HepG2 (cell line): ENCODE data around the gene GDF11. TPM values are rescaled to one million over a fixed set of nuclear protein-coding genes. Genes with fewer than 3 reads are reported as not detected.

ENCODE experiments used
- CREBL2 ChIP-seq: sonication (generic); formaldehyde crosslinking; IDR thresholded peaks from 2 replicates; pipeline ENCODE4 v1.8.1; 2023; ENCODE audit warnings: missing genetic modification reagents, mild to moderate bottlenecking, borderline replicate concordance
- CSRNP1 ChIP-seq: sonication (generic); formaldehyde crosslinking; IDR thresholded peaks from 2 replicates; pipeline ENCODE4 v1.8.1; 2023; ENCODE audit warnings: mild to moderate bottlenecking, missing genetic modification reagents
- DMAP1 ChIP-seq: IDR thresholded peaks from 2 replicates; pipeline ENCODE4 v1.6.1; 2016
- EHMT2 ChIP-seq: fragments of 200-600 bp; sonication (generic); IDR thresholded peaks from 2 replicates; pipeline ENCODE4 v1.7.0; 2017; ENCODE audit warnings: antibody characterized with exemption, low read depth, low read length, borderline replicate concordance
- FOXM1 ChIP-seq: sonication (generic); formaldehyde crosslinking; IDR thresholded peaks from 2 replicates; pipeline ENCODE4 v1.5.0; 2020; ENCODE audit warnings: missing genetic modification reagents
- GABPB1 ChIP-seq: IDR thresholded peaks from 2 replicates; pipeline ENCODE4 v1.6.1; 2016; ENCODE audit warnings: mild to moderate bottlenecking, missing genetic modification reagents, moderate library complexity, missing compliant biosample characterization
- HNRNPLL ChIP-seq: fragments of 200-400 bp; formaldehyde crosslinking; IDR thresholded peaks from 2 replicates; pipeline ENCODE4 v1.6.1; 2017; ENCODE audit warnings: mild to moderate bottlenecking, low read depth, low read length; ENCODE audit not compliant: poor library complexity, severe bottlenecking
- HOXA9 ChIP-seq: sonication (generic); formaldehyde crosslinking; IDR thresholded peaks from 2 replicates; pipeline ENCODE4 v1.8.1; 2022; ENCODE audit warnings: missing genetic modification reagents, mild to moderate bottlenecking, moderate library complexity, borderline replicate concordance
- JUND ChIP-seq: sonication (generic); formaldehyde crosslinking; IDR thresholded peaks from 2 replicates; pipeline ENCODE4 v1.8.0; 2022; ENCODE audit warnings: mild to moderate bottlenecking, missing genetic modification reagents
- MBNL3 ChIP-seq: fragments of 250-450 bp; sonication (Bioruptor Pico); conservative IDR thresholded peaks from 2 replicates; pipeline ENCODE4 v1.8.0; 2022; ENCODE audit warnings: mild to moderate bottlenecking, inconsistent platforms
- MED1 ChIP-seq: sonication (generic); formaldehyde crosslinking; IDR thresholded peaks from 2 replicates; pipeline ENCODE4 v1.4.0; 2020; ENCODE audit warnings: missing genetic modification reagents
- PATZ1 ChIP-seq: sonication (generic); formaldehyde crosslinking; IDR thresholded peaks from 2 replicates; pipeline ENCODE4 v1.4.0; 2020; ENCODE audit warnings: missing genetic modification reagents
- PBX2 ChIP-seq: IDR thresholded peaks from 2 replicates; pipeline ENCODE4 v1.6.1; 2016; ENCODE audit warnings: control low read depth
- PRMT3 ChIP-seq: sonication (generic); formaldehyde crosslinking; IDR thresholded peaks from 2 replicates; pipeline ENCODE4 v1.8.1; 2022; ENCODE audit warnings: low read depth, mild to moderate bottlenecking, moderate library complexity, missing genetic modification reagents, borderline replicate concordance
- PRPF4 ChIP-seq: fragments of 200-400 bp; formaldehyde crosslinking; IDR thresholded peaks from 2 replicates; pipeline ENCODE4 v1.6.1; 2016; ENCODE audit warnings: low read length, low read depth; ENCODE audit not compliant: poor library complexity, severe bottlenecking
- RBAK ChIP-seq: sonication (generic); formaldehyde crosslinking; IDR thresholded peaks from 2 replicates; pipeline ENCODE4 v1.5.1; 2020; ENCODE audit warnings: mild to moderate bottlenecking, missing genetic modification reagents
- SRY ChIP-seq: sonication (generic); formaldehyde crosslinking; IDR thresholded peaks from 2 replicates; pipeline ENCODE4 v1.8.0; 2022; ENCODE audit warnings: mild to moderate bottlenecking, missing genetic modification reagents
- SSRP1 ChIP-seq: IDR thresholded peaks from 2 replicates; pipeline ENCODE4 v1.6.1; 2016; ENCODE audit warnings: control low read depth
- TRAFD1 ChIP-seq: sonication (generic); formaldehyde crosslinking; IDR thresholded peaks from 2 replicates; pipeline ENCODE4 v1.5.1; 2020; ENCODE audit warnings: missing genetic modification reagents, mild to moderate bottlenecking, borderline replicate concordance
- TRIM22 ChIP-seq: fragments of 450-650 bp; IDR thresholded peaks from 2 replicates; pipeline ENCODE4 v1.6.1; 2017
- ZNF232 ChIP-seq: sonication (generic); formaldehyde crosslinking; IDR thresholded peaks from 2 replicates; pipeline ENCODE4 v1.4.0; 2020; ENCODE audit warnings: missing genetic modification reagents, borderline replicate concordance
- ZSCAN29 ChIP-seq: sonication (generic); formaldehyde crosslinking; conservative IDR thresholded peaks from 2 replicates; pipeline ENCODE4 v1.4.0; 2020; ENCODE audit warnings: mild to moderate bottlenecking, missing genetic modification reagents
- polyA plus RNA-seq, 8 experiments: library from polyadenylated mRNA; depleted of rRNA in 3 of 8; stranded (reverse) in 7 of 8; unstranded in 1 of 8; fragments of >200 nt; fragmentation: Illumina TruSeq in 4 of 8; extraction: Trizol in 4 of 8; gene quantifications; 2 replicates each; pipeline versions ENCODE4 v1.2.1 to v1.2.3, GENCODE V29; 2011 to 2016; ENCODE audit warnings: low read depth in 4 of 8, missing spikeins in 1 of 8, mixed read lengths in 1 of 8; ENCODE audit not compliant: insufficient read depth in 1 of 8
- total RNA-seq, 5 experiments: library from RNA; depleted of rRNA; stranded (reverse); fragments of >200 nt; fragmentation: Illumina TruSeq; extraction: Trizol; gene quantifications; 2 replicates each; pipeline ENCODE4 v1.2.3, GENCODE V29; 2016; ENCODE audit warnings: low read depth in 1 of 5

GDF11 gene
- total and polyA plus RNA-seq, 2 of the 13 experiments (the other 11 are each of a cell fraction or from before 2014, with no cell fraction given) = 0.63 to 1.5 TPM

- TF ChIP-seq PATZ1 (peak; percentile 67), HNRNPLL (peak; percentile 26), TRIM22 (no peak), SRY (CRISPR knock-in tag) (no peak), RBAK (no peak), SSRP1 (no peak), DMAP1 (CRISPR knock-in tag) (no peak), PBX2 (CRISPR knock-in tag) (no peak), JUND (CRISPR knock-in tag) (no peak), FOXM1 (CRISPR knock-in tag) (no peak), MBNL3 (CRISPR knock-in tag) (no peak), PRPF4 (no peak), ZNF232 (CRISPR knock-in tag) (no peak; the same call in 1 of the 2 replicates), ZSCAN29 (CRISPR knock-in tag) (no peak), PRMT3 (CRISPR knock-in tag) (no peak), GABPB1 (CRISPR knock-in tag) (peak; percentile 67; the same call in 1 of the 2 replicates), TRAFD1 (CRISPR knock-in tag) (no peak), HOXA9 (CRISPR knock-in tag) (no peak), CSRNP1 (0 out of 2 replicates have a peak, but pooled peaks have one; percentile 1), MED1 (CRISPR knock-in tag) (0 out of 2 replicates have a peak, but pooled peaks have one; percentile 15), CREBL2 (CRISPR knock-in tag) (no peak), EHMT2 (no peak)
Measured at GRCh38 chr12:55728186-55728938, 14.6 kb upstream of the GDF11 start (continued).
